Measurements from ENCODE around the gene SSR2.
A peak's percentile ranks its signal among the peaks of the same experiment; 100 is the strongest.
"Not testable (repeated sequence)": the region's sequence is repeated elsewhere in the genome, so short reads cannot be mapped to it uniquely, and the experiment has no call there.

SSR2 gene

DNA sequence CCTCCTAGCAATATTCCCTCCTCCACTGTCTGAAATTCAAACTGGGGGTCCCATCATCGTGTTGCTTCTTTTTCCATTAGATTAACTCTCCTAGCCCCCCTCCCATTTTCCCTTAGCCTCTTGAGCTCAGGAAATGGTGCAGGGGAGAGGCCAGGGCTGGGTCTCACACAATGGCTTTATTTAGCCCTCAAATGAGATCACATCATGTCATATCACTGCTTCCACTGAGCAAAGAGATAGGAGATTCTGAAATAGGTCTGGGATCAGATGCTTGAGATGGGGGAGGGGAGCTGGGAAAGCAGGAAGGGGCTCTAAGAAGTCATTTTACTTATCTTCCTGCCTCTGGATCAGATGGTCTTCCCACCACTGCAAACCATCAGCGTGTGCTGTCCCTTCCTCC is 24.6 kb downstream of the SSR2 start:
- no peaks in the 10 kb centered on the region for H3K9me3 ChIP-seq (ENCODE audit: control insufficient read depth, insufficient read depth, low read length)
- no peak overlapping the region for H3K9ac ChIP-seq (ENCODE audit: low read depth, low read length)
- no peaks in the 10 kb centered on the region for H3K36me3 ChIP-seq (ENCODE audit: insufficient read depth, low read length)
- H3K4me1 ChIP-seq (ENCODE audit: insufficient read depth, low read length), result no peaks in the 10 kb centered on the region

DNA sequence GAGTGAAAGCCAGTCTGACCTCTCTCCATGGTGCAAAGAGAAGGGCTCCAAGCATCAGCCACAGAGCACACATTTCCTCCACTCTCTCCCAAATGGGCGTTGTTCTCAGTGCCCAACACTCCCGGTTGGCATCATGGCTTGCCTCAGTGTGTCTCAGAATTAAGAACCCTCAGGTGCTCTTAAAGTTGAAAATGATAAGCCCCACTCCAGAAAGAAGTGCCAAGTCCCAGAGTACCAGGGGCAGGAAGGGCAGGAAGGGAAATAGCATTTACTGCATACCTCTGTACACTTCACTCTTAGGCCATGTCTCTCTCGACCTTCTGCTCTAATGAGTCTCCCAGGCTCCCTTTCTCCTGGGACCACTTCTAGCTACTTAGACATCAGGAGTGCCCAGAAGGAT is 27.2 kb downstream of the SSR2 start:
- H3K36me3 ChIP-seq (ENCODE audit: insufficient read depth, low read length), result no peaks in the 10 kb centered on the region
- no peaks in the 10 kb centered on the region for H3K9me3 ChIP-seq (ENCODE audit: control insufficient read depth, insufficient read depth, low read length)
- no peak overlapping the region for H3K9ac ChIP-seq (ENCODE audit: low read depth, low read length)
- peaks cover 7% of the 10 kb centered on the region; the same call in 1 of the 2 replicates for H3K4me1 ChIP-seq (ENCODE audit: insufficient read depth, low read length)

DNA sequence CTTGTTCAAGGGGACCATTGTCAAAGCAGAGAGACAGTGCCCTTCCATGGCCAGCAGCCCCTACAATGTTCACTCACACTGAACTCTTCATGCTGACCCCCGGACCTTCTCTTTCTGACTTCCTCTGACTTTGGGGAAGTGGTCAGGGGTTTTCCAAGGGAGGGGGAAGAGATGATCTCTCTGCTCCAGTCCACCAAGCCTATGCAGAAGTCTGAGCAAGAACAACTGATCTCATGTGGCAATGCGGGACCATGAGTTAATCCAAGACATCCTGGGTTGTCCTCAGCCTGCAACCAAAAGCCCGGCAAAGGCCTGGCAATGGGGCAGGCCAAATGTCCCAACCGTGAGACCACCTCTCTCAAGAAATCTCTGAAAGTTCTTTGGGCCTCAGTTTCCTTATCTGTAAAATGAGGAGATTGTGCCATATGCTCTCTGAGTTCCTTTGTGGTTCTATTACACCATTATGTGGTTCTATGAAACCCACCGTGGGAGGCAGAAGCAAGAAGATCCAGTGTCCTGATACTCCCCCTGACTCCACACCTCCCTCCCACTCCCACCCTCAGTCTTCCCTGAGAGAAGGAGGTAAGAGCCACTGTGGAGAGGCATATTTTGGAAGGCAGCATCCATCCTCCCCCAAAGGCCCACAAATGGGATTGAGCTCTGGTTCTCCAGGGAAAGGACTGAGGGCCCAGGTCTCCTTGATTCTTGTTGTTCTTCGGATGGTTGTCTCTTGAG is 30.6 kb downstream of the SSR2 start:
- no peak overlapping the region for H3K9ac ChIP-seq (ENCODE audit: low read depth, low read length)
- H3K36me3 ChIP-seq (ENCODE audit: insufficient read depth, low read length), result no peaks in the 10 kb centered on the region
- H3K4me1 ChIP-seq (ENCODE audit: insufficient read depth, low read length), result peaks cover 7% of the 10 kb centered on the region; the same call in 1 of the 2 replicates
- no peaks in the 10 kb centered on the region for H3K9me3 ChIP-seq (ENCODE audit: control insufficient read depth, insufficient read depth, low read length)

DNA sequence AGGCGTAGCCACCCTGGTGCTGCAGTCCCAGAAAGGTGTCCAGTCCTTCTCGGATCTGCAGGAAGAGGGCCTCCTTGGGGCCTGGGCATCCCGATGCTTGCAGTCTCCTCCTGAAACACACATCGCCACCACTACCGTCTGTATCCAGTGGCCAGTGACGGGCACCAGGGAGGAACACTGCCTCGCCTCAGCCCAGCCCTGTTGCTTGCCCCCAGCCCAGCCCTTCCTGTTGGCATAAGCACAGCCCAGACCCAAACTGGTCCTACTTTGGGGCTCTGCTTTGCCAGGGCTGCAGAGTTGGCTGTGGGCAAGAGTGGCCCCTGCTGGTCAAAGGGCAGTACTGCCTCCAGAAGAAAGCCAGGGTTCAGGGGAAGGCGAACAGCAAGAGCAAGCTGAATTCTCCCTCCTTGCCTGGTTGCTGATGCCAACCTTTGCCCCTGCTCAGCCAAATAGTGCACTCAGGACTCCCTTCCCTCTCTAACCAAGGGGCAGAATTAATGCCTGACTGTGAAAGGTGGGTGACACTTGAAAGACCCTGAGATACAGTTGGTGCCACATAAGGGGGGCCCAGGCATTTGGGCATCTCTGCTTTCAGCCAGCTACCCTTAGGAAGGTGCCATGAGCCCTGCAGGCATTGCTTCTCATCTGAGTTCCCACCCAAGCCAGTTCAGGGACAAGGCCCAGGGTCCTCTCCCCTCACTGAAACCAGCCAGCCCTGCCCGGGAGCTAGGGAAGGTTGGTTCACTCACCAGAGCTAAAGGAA is 31.3 kb downstream of the SSR2 start:
- peaks cover 10% of the 10 kb centered on the region; the same call in 1 of the 2 replicates for H3K4me1 ChIP-seq (ENCODE audit: insufficient read depth, low read length)
- no peaks in the 10 kb centered on the region for H3K9me3 ChIP-seq (ENCODE audit: control insufficient read depth, insufficient read depth, low read length)
- no peak overlapping the region for H3K9ac ChIP-seq (ENCODE audit: low read depth, low read length)
- no peaks in the 10 kb centered on the region for H3K36me3 ChIP-seq (ENCODE audit: insufficient read depth, low read length)

DNA sequence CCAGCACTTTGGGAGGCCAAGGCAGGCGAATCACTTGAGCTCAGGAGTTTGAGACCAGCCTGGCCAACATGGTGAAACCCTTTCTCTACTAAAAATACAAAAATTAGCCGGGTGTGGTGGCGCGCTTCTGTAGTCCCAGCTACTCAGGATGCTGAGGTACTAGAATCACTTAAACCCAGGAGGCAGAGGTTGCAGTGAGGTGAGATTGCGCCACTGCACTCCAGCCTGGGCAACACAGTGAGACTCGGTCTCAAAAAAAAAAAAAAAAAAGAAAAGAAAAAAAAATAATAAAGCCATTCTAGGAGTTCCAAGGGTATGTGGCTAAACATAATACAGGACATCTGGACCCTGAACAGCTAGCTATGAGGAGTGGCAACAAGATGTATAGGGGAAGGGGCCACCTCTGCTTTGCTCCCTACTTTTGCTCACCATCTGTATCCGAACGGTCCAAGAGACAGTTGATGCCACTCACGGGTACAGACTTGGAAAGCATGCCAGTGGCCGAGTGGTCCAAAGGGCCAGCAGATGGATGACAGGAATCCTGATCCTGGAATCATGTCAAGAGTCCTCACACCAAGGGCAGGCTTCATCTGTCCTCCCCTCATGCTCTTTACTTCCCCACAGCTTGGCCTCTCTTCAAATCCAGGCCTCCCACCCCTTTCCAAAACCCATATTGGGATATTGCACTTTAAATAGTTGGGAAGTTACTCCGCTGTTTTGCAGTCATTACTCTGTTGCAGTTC is 35.7 kb downstream of the SSR2 start:
- not testable (repeated sequence) for H3K36me3 ChIP-seq (ENCODE audit: insufficient read depth, low read length); H3K9me3 ChIP-seq (ENCODE audit: control insufficient read depth, insufficient read depth, low read length); H3K9ac ChIP-seq (ENCODE audit: low read depth, low read length)
- H3K4me1 ChIP-seq (ENCODE audit: insufficient read depth, low read length), result peaks cover 44% of the 10 kb centered on the region

DNA sequence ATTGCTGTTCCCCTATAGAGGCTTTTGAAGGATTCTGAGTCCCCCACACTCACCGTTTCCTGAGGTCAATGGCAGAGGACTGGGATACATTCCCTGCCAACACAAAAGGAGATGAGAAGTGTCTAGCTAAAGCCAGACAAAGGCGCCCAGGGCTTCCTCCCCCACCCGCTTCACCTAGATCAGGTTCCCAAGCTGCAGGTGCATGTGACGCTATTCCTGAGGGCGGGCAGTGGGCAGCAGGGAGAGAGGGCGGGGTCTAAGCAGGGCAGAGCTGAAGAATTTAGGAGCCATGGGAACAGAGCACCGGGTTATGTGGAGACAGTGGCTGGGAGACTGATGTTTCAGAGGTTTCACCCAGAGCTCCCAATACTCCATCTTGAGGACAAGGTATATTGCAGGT is 36.4 kb downstream of the SSR2 start:
- Histone ChIP-seq H3K4me1 (ENCODE audit: insufficient read depth, low read length) (peaks cover 47% of the 10 kb centered on the region), H3K9me3 (ENCODE audit: control insufficient read depth, insufficient read depth, low read length) (no peaks in the 10 kb centered on the region), H3K36me3 (ENCODE audit: insufficient read depth, low read length) (no peaks in the 10 kb centered on the region), H3K9ac (ENCODE audit: low read depth, low read length) (peak overlapping the region; percentile 16; the same call in 1 of the 2 replicates)

DNA sequence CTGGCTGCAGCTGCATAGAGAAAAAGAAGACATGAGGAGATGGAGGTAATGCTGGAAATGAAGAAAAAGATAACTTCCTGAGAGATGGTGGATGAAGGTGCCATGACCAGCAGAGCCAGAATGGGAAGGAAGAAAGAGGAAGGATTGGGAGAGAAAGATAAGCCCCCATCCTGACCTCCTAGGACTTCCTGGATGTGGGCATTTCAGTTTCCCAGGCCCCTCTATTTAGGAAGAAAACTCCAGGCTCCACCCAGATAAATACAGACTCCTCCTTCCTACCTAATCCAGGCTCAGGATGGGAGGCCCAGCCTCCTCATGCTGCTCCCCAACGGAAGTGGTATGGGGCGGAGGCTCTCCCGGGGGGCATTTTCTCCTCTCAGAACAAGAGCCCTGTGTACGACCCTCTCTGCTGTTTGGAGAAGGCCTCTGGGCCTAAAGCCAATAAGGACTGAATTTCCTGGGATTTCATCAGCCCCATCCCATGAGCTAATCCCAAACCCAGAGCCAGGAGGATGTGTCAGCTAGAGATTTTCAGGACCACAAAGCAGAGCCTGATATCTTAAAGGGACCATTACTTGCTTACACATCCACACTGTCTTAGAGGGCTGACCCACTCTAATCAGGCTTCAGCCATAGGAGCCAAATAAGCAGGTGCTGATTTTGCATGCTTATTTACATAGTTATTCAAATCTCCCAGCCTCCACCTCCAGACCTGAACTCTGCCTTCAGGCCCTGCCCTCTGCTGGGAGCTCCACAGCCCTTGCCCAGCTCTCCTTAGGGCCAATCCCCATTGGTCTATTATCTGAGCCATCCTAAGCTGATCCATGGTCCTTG is 37.3 kb downstream of the SSR2 start:
- no peaks in the 10 kb centered on the region for H3K9me3 ChIP-seq (ENCODE audit: control insufficient read depth, insufficient read depth, low read length)
- peak overlapping the region; percentile 16; the same call in 1 of the 2 replicates for H3K9ac ChIP-seq (ENCODE audit: low read depth, low read length)
- H3K4me1 ChIP-seq (ENCODE audit: insufficient read depth, low read length), result peaks cover 40% of the 10 kb centered on the region
- H3K36me3 ChIP-seq (ENCODE audit: insufficient read depth, low read length), result no peaks in the 10 kb centered on the region

DNA sequence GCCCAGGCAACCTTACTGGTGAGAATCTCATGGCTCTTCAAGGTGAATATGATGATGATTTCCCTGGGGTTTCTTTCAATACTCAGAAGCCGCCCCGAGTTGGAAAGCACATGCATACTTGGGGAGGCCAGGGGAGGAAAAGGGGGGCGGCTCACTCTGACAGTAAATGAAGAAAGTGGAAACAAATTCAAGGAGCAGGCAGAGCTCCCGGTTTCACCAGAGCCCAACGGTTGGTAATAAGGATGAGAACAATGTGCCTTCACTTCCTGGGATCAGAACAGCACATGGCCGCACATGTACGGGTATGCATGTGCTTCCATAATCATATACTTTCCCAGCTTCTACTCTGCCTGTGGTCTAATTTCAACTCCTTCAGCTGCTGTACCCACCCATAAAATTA is 38.6 kb downstream of the SSR2 start:
- Histone ChIP-seq H3K36me3 (ENCODE audit: insufficient read depth, low read length) (no peaks in the 10 kb centered on the region), H3K9ac (ENCODE audit: low read depth, low read length) (no peak overlapping the region), H3K9me3 (ENCODE audit: control insufficient read depth, insufficient read depth, low read length) (no peaks in the 10 kb centered on the region), H3K4me1 (ENCODE audit: insufficient read depth, low read length) (peaks cover 40% of the 10 kb centered on the region)

DNA sequence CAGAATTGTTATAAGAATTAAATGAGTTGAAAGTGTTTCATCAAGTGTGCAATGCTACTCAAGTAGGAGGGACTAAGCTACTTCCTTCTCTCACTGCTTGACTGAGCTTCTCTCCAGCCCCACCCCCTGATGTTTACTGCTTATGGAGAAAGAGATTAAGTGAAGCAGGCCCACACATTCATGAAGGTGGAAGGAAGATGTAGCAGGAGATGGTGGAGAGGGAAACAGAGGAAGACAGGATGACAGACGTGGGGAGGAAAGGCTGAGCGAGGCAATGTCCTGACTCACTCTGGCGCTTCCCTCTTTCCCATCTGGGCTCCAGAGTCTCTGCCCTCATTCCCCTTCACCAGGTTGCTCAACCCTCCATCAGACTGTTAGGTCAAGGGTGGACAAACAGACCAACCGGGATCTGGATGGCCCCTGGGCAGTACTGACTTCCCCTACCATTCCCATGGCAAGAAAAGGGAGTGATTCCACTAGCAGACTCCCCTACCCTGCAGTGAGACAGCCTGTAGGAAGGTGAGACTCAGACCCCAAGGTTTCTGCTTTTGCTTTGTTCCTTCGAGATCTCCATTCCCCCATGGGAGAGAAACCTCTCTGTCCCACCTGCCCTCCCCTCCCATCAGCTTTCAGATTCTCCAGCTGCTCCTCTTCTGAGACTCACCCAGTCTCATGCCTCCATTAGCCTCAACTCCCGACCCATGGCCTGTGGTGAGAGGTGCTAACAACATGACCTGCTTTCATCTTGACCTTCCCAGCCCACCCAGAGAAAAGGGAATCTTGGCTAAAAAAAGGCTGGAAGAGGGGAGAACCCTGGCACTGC is 39.3 kb downstream of the SSR2 start:
- no peak overlapping the region for H3K9ac ChIP-seq (ENCODE audit: low read depth, low read length)
- H3K9me3 ChIP-seq (ENCODE audit: control insufficient read depth, insufficient read depth, low read length), result no peaks in the 10 kb centered on the region
- H3K4me1 ChIP-seq (ENCODE audit: insufficient read depth, low read length), result peaks cover 40% of the 10 kb centered on the region
- H3K36me3 ChIP-seq (ENCODE audit: insufficient read depth, low read length), result no peaks in the 10 kb centered on the region

DNA sequence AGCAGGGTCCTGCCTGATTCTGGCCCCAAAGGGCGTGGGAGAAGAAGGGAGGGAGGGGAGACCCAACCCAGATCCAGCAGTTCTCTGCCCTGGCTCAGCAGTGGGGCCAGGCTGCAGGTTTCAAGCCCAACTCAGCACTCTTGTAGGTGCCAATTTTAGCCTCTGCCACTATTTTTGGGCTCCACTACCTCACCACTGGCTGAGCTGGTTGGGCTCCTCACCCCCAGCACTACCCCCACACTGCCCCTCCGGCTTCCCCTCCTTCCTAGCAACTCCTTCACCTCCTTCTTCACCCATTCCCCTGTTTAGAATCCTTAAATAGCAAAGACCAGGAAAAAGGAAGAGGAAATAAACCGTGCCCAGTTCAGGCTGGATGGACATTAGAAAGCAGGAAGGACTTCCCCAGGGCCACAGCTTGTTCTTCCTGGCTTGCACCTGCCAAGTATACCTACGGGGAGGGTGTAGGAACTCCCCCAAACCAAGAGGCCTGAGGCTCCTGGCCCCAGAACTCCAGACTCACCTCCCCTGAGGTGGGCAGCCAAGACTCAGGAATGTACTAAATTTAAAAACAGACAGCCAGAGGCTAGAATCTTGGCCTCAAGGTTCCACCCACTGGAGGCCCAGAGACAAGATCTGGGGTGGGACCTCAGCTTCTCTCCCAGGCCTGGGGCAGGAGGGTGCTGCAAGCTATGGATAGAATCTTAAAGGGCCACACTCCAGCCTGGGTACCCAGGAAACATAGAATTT is 41.0 kb downstream of the SSR2 start:
- Histone ChIP-seq H3K4me1 (ENCODE audit: insufficient read depth, low read length) (peaks cover 50% of the 10 kb centered on the region), H3K9me3 (ENCODE audit: control insufficient read depth, insufficient read depth, low read length) (no peaks in the 10 kb centered on the region), H3K36me3 (ENCODE audit: insufficient read depth, low read length) (no peaks in the 10 kb centered on the region), H3K9ac (ENCODE audit: low read depth, low read length) (peak overlapping the region; percentile 92)

DNA sequence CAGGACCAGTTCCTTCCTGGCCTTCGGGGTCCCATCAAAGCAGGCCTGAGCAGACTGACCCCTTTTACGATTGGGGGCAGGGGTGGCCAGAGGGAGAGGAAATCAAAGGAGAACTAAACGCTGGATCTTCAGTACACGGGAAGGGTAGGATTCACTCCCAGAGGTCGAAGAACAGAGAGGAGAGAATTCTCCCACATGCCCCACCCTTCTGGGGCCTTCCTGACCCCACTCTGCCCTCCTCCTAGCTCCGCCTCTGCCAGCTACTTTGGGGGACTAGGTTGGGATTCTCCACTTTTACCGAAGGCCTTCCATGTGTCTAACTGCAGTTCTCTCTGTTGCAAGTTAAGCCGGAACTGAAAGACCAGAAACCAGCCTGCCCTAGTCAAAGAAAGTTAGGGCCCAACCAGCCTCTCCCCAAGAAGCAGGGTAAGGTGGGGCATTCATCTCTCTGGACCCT is 41.8 kb downstream of the SSR2 start:
- H3K36me3 ChIP-seq (ENCODE audit: insufficient read depth, low read length), result no peaks in the 10 kb centered on the region
- no peaks in the 10 kb centered on the region for H3K9me3 ChIP-seq (ENCODE audit: control insufficient read depth, insufficient read depth, low read length)
- peak overlapping the region; percentile 92 for H3K9ac ChIP-seq (ENCODE audit: low read depth, low read length)
- peaks cover 52% of the 10 kb centered on the region for H3K4me1 ChIP-seq (ENCODE audit: insufficient read depth, low read length)

DNA sequence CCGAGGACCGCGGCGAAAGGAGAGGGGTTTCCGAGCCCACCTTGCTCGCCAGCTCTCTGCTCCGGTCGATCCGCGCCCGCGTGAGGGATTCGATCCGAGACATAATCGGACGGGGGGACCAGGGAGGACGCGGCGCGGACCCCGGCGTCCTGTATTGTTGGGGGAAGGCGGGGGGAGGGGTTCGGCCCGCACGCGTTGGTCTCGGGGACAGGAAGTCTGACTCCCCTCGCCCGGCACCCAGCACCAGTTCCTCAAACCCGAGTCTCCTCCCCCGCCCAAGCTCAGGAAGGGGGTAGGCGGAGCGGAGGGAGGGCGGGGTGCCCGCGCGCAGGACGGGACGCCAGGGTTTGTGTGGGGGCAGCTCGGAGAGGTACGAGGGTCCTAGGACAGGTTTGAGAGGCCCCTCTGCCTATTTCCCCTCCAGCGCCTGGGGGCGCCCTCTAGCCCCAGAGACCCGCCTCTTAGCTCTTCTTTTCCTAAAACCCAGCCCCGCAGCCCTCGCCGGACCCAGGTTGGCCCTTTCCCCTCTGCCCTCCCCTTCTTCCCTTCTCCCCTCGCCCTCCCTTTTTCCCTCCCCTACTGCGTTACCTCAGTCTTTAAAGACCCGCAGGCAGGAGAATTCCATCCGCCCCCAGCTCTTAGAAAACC is 42.3 kb downstream of the SSR2 start, which contains the start of gene ARHGEF2:
Gene ARHGEF2, minus strand, starts transcription at position 223 of the 648 bp plus-strand sequence. Its CDS starts 120 bp downstream, at position 103.
- Histone ChIP-seq H3K36me3 (ENCODE audit: insufficient read depth, low read length) (no peaks in the 10 kb centered on the region), H3K9ac (ENCODE audit: low read depth, low read length) (peak within 1 kb of the TSS; percentile 92), H3K4me1 (ENCODE audit: insufficient read depth, low read length) (peaks cover 48% of the 10 kb centered on the region), H3K9me3 (ENCODE audit: control insufficient read depth, insufficient read depth, low read length) (no peaks in the 10 kb centered on the region)

Measured in ES-I3 (cell line).